K562 (cell line): ENCODE results near the gene FBXO17. TPM values are rescaled to one million over a fixed set of nuclear protein-coding genes. Genes with fewer than 3 reads are reported as not detected.

ENCODE experiments used
- ARID3B ChIP-seq: fragments of 250-450 bp; sonication (Bioruptor Pico); IDR thresholded peaks from 2 replicates; pipeline ENCODE4 v1.4.0; 2020; ENCODE audit warnings: borderline replicate concordance
- CTBP1 ChIP-seq: fragments of 450-650 bp; IDR thresholded peaks from 2 replicates; pipeline ENCODE4 v1.6.1; 2016; ENCODE audit warnings: borderline replicate concordance
- CTCF ChIP-seq, 3 experiments: IDR thresholded peaks in 2 of 3; conservative IDR thresholded peaks in 1 of 3; 2 replicates each; pipeline ENCODE4 v1.5.1; 2011 to 2012; ENCODE audit warnings: low read length in 3 of 3, mild to moderate bottlenecking in 3 of 3, control low read depth in 2 of 3, improper control_type of control experiment in 1 of 3, inconsistent platforms in 1 of 3, low read depth in 1 of 3, mixed read lengths in 1 of 3, moderate library complexity in 1 of 3; ENCODE audit not compliant: insufficient read depth in 2 of 3
- DEAF1 ChIP-seq: fragments of 450-650 bp; formaldehyde crosslinking; IDR thresholded peaks from 2 replicates; pipeline ENCODE4 v1.4.0; 2020; ENCODE audit warnings: mild to moderate bottlenecking, moderate library complexity
- E4F1 ChIP-seq: fragments of 250-450 bp; sonication (Bioruptor Pico); IDR thresholded peaks from 2 replicates; pipeline ENCODE4 v1.5.0; 2021; ENCODE audit warnings: mild to moderate bottlenecking, borderline replicate concordance
- L3MBTL2 ChIP-seq: fragments of 450-650 bp; IDR thresholded peaks from 2 replicates; pipeline ENCODE4 v1.6.1; 2016; ENCODE audit warnings: mild to moderate bottlenecking, moderate library complexity
- MAX ChIP-seq: sonication (generic); formaldehyde crosslinking; IDR thresholded peaks from 2 replicates; pipeline ENCODE4 v1.9.0; 2022; ENCODE audit warnings: mild to moderate bottlenecking, missing genetic modification reagents
- MNT ChIP-seq, 2 experiments: fragments of 450-650 bp; conservative IDR thresholded peaks; 2 replicates each; pipeline ENCODE4 v1.6.1; 2017; ENCODE audit warnings: mild to moderate bottlenecking in 2 of 2, moderate library complexity in 2 of 2
- NR3C1 ChIP-seq: sonication (generic); formaldehyde crosslinking; IDR thresholded peaks from 2 replicates; pipeline ENCODE4 v1.8.1; 2022; ENCODE audit warnings: missing genetic modification reagents
- OTX1 ChIP-seq: fragments of 450-650 bp; formaldehyde crosslinking; IDR thresholded peaks from 2 replicates; pipeline ENCODE4 v1.4.0; 2022; ENCODE audit warnings: mild to moderate bottlenecking
- ZEB2 ChIP-seq: fragments of 450-650 bp; IDR thresholded peaks from 2 replicates; pipeline ENCODE4 v1.6.1; 2016
- ZNF512 ChIP-seq: IDR thresholded peaks from 2 replicates; pipeline ENCODE4 v1.6.1; 2016; ENCODE audit warnings: missing genetic modification characterization, missing compliant biosample characterization
- ZNF589 ChIP-seq: fragments of 200-800 bp; sonication (Bioruptor generic); IDR thresholded peaks from 2 replicates; pipeline ENCODE4 v1.6.1; 2016; ENCODE audit warnings: low read depth, missing genetic modification characterization, missing compliant biosample characterization
- polyA plus RNA-seq, 8 experiments: library from polyadenylated mRNA; depleted of rRNA in 4 of 8; stranded (reverse) in 5 of 8; unstranded in 3 of 8; fragments of >200 nt; fragmentation: Nextera tagmentation in 2 of 8; fragmentation: Illumina TruSeq in 1 of 8; extraction: Ambion mirVana in 2 of 8; extraction: Trizol in 1 of 8; gene quantifications; 2 replicates each; pipeline versions ENCODE4 v1.2.1 to v1.2.3, GENCODE V29; 2011 to 2014; ENCODE audit warnings: inconsistent platforms in 1 of 8, missing spikeins in 1 of 8
- total RNA-seq, 7 experiments: library from RNA; depleted of rRNA in 6 of 7; stranded (reverse); fragments of >200 nt in 6 of 7; fragmentation: Illumina TruSeq in 2 of 7; extraction: Trizol in 2 of 7; gene quantifications; 2 replicates each; pipeline versions ENCODE4 v1.2.1 to v1.2.3, GENCODE V29; 2011 to 2021; ENCODE audit warnings: low replicate concordance in 1 of 7

FBXO17 gene
- total and polyA plus RNA-seq, 9 of the 15 experiments (the other 6 are each of a cell fraction or from before 2014, with no cell fraction given): 4.1 to 27.1 (median 19.0) TPM

GRCh38 chr19:38975214-38975860 lies at the start of gene FBXO17 (continued):
- TF ChIP-seq MNT (conservative IDR thresholded peaks at IDR 0.05): peak; percentile 86 to 93
- peak; percentile 94 for TF ChIP-seq L3MBTL2
- TF ChIP-seq CTBP1: peak; percentile 59; the same call in 1 of the 2 replicates
- TF ChIP-seq E4F1 (CRISPR knock-in tag): no peak
- TF ChIP-seq ZEB2: 0 out of 2 replicates have a peak, but pooled peaks have one; percentile 31
- TF ChIP-seq DEAF1 (CRISPR knock-in tag): no peak
- no peak for TF ChIP-seq OTX1
- TF ChIP-seq MAX (CRISPR knock-in tag): peak; percentile 90
- 0 out of 2 replicates have a peak, but pooled peaks have one; percentile 70 for TF ChIP-seq ZNF589 (CRISPR knock-in tag)
- TF ChIP-seq NR3C1 (CRISPR knock-in tag): 0 out of 2 replicates have a peak, but pooled peaks have one; percentile 48
- TF ChIP-seq ZNF512 (tag): no peak
- no peak for TF ChIP-seq CTCF (IDR thresholded peaks at IDR 0.05 in 2 of 3, conservative IDR thresholded peaks at IDR 0.05 in 1 of 3; ENCODE audit: insufficient read depth in 2 of 3, low read depth in 1 of 3, low read length in 3 of 3)
- no peak for TF ChIP-seq ARID3B
